IMR-90 (cell line): ENCODE data around the gene TMTC1. TPM values are rescaled to one million over a fixed set of nuclear protein-coding genes. Genes with fewer than 3 reads are reported as not detected.

Source experiments
- ATAC-seq: fragments of 200-7000 bp; cut with Tn5 transposase; 2 replicates; pipeline ENCODE4 v1.9.1; 2020; ENCODE audit warnings: low read depth, mild to moderate bottlenecking, moderate library complexity
- BruUV-seq: library from RNA; stranded (reverse); fragments of 400-500 nt; replicated peaks from 2 replicates; lab custom pipeline; 2021; lab: Mats Ljungman, UMichigan
- CTCF ChIA-PET: fragments of 300-600 bp; formaldehyde crosslinking; extraction: SDS; loops from one replicate; lab custom pipeline; 2021; ENCODE audit warnings: antibody characterized with exemption; lab: Yijun Ruan, JAX
- POLR2A ChIA-PET: fragments of 300-600 bp; sonication (Branson Sonifier 250); formaldehyde crosslinking; loops from one replicate; lab custom pipeline; 2022; ENCODE audit warnings: antibody characterized with exemption; ENCODE audit not compliant: unreplicated experiment; lab: Charles Lee
- DNase-seq: peaks from one replicate; pipeline ENCODE4 v3.0.0; 2013
- H2AFZ ChIP-seq: replicated peaks from 2 replicates; pipeline ENCODE3; 2013; ENCODE audit warnings: low read length, mild to moderate bottlenecking; ENCODE audit not compliant: poor library complexity
- H2AK5ac ChIP-seq: 2 replicates; pipeline ENCODE4 v1.6.1; 2013; ENCODE audit warnings: low read depth, low read length, inconsistent platforms
- H2AK9ac ChIP-seq: replicated peaks from 2 replicates; pipeline ENCODE3; 2013; ENCODE audit warnings: mild to moderate bottlenecking, low read depth, low read length, moderate library complexity; ENCODE audit not compliant: poor library complexity
- H2BK120ac ChIP-seq: 2 replicates; pipeline ENCODE4 v1.6.1; 2013; ENCODE audit warnings: low read depth, low read length, inconsistent platforms
- H2BK15ac ChIP-seq: 3 replicates; pipeline ENCODE4 v1.6.1; 2013; ENCODE audit warnings: low read depth, low read length, inconsistent platforms
- H2BK20ac ChIP-seq: 2 replicates; pipeline ENCODE4 v1.6.1; 2013; ENCODE audit warnings: low read depth, mild to moderate bottlenecking, inconsistent platforms, low read length, moderate library complexity
- H2BK5ac ChIP-seq: 2 replicates; pipeline ENCODE4 v1.6.1; 2013; ENCODE audit warnings: mild to moderate bottlenecking, low read depth, low read length, inconsistent platforms; ENCODE audit not compliant: poor library complexity, severe bottlenecking
- H3K14ac ChIP-seq: replicated peaks from 2 replicates; pipeline ENCODE4 v1.6.1; 2013; ENCODE audit warnings: low read depth, low read length, inconsistent platforms
- H3K18ac ChIP-seq: 2 replicates; pipeline ENCODE4 v1.6.1; 2013; ENCODE audit warnings: low read depth, low read length, control low read depth
- H3K23ac ChIP-seq: 2 replicates; pipeline ENCODE4 v1.6.1; 2013; ENCODE audit warnings: low read depth, low read length, inconsistent platforms
- H3K27ac ChIP-seq: 2 replicates; pipeline ENCODE4 v1.5.1; 2013; ENCODE audit warnings: mild to moderate bottlenecking, control low read depth, low read length; ENCODE audit not compliant: insufficient read depth
- H3K27me3 ChIP-seq: 2 replicates; pipeline ENCODE4 v1.6.1; 2013; ENCODE audit warnings: low read length; ENCODE audit not compliant: control insufficient read depth, insufficient read depth
- H3K36me3 ChIP-seq: 2 replicates; pipeline ENCODE4 v1.6.1; 2013; ENCODE audit warnings: low read length, mixed read lengths; ENCODE audit not compliant: control insufficient read depth, insufficient read depth
- H3K4ac ChIP-seq: 2 replicates; pipeline ENCODE4 v1.6.1; 2013; ENCODE audit warnings: low read depth, low read length, inconsistent platforms
- H3K4me1 ChIP-seq: 2 replicates; pipeline ENCODE4 v1.6.1; 2013; ENCODE audit warnings: low read length, mixed read lengths; ENCODE audit not compliant: control insufficient read depth, insufficient read depth
- H3K4me2 ChIP-seq: 2 replicates; pipeline ENCODE4 v1.6.1; 2013; ENCODE audit warnings: low read depth, mild to moderate bottlenecking, control low read depth, low read length, moderate library complexity
- H3K4me3 ChIP-seq: 2 replicates; pipeline ENCODE4 v1.5.1; 2013; ENCODE audit warnings: low read depth, mild to moderate bottlenecking, control low read depth, low read length, moderate library complexity; ENCODE audit not compliant: insufficient read depth
- H3K56ac ChIP-seq: 2 replicates; pipeline ENCODE4 v1.6.1; 2013; ENCODE audit warnings: low read length, inconsistent platforms; ENCODE audit not compliant: insufficient read depth; ENCODE audit errors: extremely low read depth
- H3K79me1 ChIP-seq, 2 experiments: 2 replicates each; pipeline ENCODE4 v1.6.1; 2013; ENCODE audit warnings: low read length in 2 of 2, inconsistent platforms in 1 of 2, low read depth in 1 of 2
- H3K9ac ChIP-seq: 2 replicates; pipeline ENCODE4 v1.6.1; 2013; ENCODE audit warnings: low read depth, low read length, control low read depth
- H3K9me1 ChIP-seq: 2 replicates; pipeline ENCODE4 v1.6.1; 2013; ENCODE audit warnings: low read length, inconsistent platforms; ENCODE audit not compliant: insufficient read depth
- H3K9me3 ChIP-seq: 2 replicates; pipeline ENCODE4 v1.6.1; 2013; ENCODE audit warnings: low read length; ENCODE audit not compliant: control insufficient read depth, insufficient read depth
- H4K20me1 ChIP-seq: 2 replicates; pipeline ENCODE4 v1.6.1; 2013; ENCODE audit warnings: low read length, inconsistent platforms; ENCODE audit not compliant: insufficient read depth
- H4K5ac ChIP-seq: 2 replicates; pipeline ENCODE4 v1.6.1; 2013; ENCODE audit warnings: mild to moderate bottlenecking, low read depth, low read length, control low read depth
- H4K8ac ChIP-seq, 2 experiments: 2 replicates each; pipeline ENCODE4 v1.6.1; 2013; ENCODE audit warnings: low read depth in 2 of 2, low read length in 2 of 2, control low read depth in 1 of 2, inconsistent platforms in 1 of 2
- H4K91ac ChIP-seq: 2 replicates; pipeline ENCODE4 v1.6.1; 2013; ENCODE audit warnings: low read depth, low read length, inconsistent platforms; ENCODE audit not compliant: insufficient read depth
- BHLHE40 ChIP-seq: fragments of 150-350 bp; IDR thresholded peaks from 2 replicates; pipeline ENCODE4 v1.6.1; 2016; ENCODE audit warnings: mild to moderate bottlenecking, low read depth, low read length
- CEBPB ChIP-seq: IDR thresholded peaks from 2 replicates; pipeline ENCODE4 v1.6.1; 2012; ENCODE audit warnings: low read depth, low read length, improper control_type of control experiment
- CHD1 ChIP-seq: IDR thresholded peaks from 2 replicates; pipeline ENCODE4 v1.6.1; 2012; ENCODE audit warnings: low read depth, low read length, improper control_type of control experiment
- FOS ChIP-seq: fragments of 150-350 bp; IDR thresholded peaks from 2 replicates; pipeline ENCODE4 v1.6.1; 2016; ENCODE audit warnings: low read depth, low read length
- MAFK ChIP-seq: IDR thresholded peaks from 2 replicates; pipeline ENCODE4 v1.6.1; 2012; ENCODE audit warnings: low read depth, low read length, improper control_type of control experiment
- RAD21 ChIP-seq: IDR thresholded peaks from 2 replicates; pipeline ENCODE4 v1.6.1; 2012; ENCODE audit warnings: low read length, improper control_type of control experiment
- RFX5 ChIP-seq: IDR thresholded peaks from 2 replicates; pipeline ENCODE4 v1.8.0; 2012; ENCODE audit warnings: low read depth, mild to moderate bottlenecking, low read length, moderate library complexity
- WGBS, 2 experiments: methylation state at CpG; one replicate each; pipeline versions ENCODE4 v1.1.5 to v1.1.7; 2013; ENCODE audit warnings: missing lambda C conversion rate in 2 of 2; ENCODE audit not compliant: insufficient read length in 1 of 2; ENCODE audit errors: extremely low coverage in 2 of 2; 5-methylcytosine and 5-hydroxymethylcytosine counted together
- dilution Hi-C: fragments of 300-500 bp; cut with HindIII; formaldehyde crosslinking; loops from one replicate; pipeline ENCODE4 v1.14.3; 2018; ENCODE audit warnings: low sequenced_read_pairs; ENCODE audit not compliant: unreplicated experiment
- in situ Hi-C: fragments of 300-500 bp; cut with MboI; formaldehyde crosslinking; loops from 3 replicates; pipeline ENCODE4 v1.14.3; 2019; ENCODE audit warnings: low sequenced_read_pairs, inconsistent platforms, mixed read lengths
- intact Hi-C: fragments of 100-400 bp; cut with micrococcal nuclease; formaldehyde crosslinking; loops from 2 replicates; pipeline ENCODE4 v1.10.0; 2022
- polyA plus RNA-seq, 3 experiments: library from polyadenylated mRNA; depleted of rRNA; stranded (reverse); fragments of >200 nt; gene quantifications; 2 replicates each; pipeline ENCODE4 v1.2.3, GENCODE V29; 2012; ENCODE audit warnings: low replicate concordance in 1 of 3
- total RNA-seq: library from RNA; depleted of rRNA; stranded (reverse); fragments of >200 nt; gene quantifications from 2 replicates; pipeline ENCODE4 v1.2.3, GENCODE V29; 2012

Gene TMTC1
- total and polyA plus RNA-seq, 2 of the 4 experiments (the other 2 are of a cell fraction) = 12.5 to 36.4 TPM

DNA sequence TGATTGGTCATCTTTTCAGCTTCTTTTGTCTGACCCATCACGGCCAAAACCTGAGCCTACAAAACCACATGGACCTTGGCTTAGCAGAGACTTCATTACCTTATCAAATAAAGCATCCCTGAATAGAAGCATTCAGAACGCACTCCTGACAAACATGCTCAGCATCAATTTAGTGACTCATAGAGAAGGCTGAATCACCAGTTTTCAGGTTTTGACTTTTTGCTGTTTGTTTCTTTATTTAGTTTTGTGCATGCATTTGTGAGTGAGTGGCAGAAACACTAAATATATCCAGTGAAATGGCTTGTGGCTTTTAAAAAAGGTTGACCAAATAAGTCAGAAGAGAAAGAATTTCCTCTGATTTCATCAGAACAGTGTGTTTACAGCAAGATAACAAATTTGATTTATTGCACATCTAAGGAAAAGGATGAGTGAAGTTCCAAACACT, 267.3 kb downstream of the TMTC1 start:
- DNase-seq (peak; percentile 68), ATAC-seq (peak; percentile 53)
- peaks cover 0 to 7% of the 10 kb centered on the region in 2 experiments; a peak in 1 of 4 replicates for H3K79me1 ChIP-seq
- H2AK5ac ChIP-seq = 0 out of 2 replicates have a peak overlapping the region, but pooled peaks have one; percentile 26
- no peak overlapping the region for H3K9ac ChIP-seq
- intact Hi-C loops = loop anchor here (5.0 to 10.0 kb wide), 2 partner anchors 209 to 928 kb away; no protein-coding TSS in a partner anchor
- peaks cover 19% of the 10 kb centered on the region; the same call in 1 of the 2 replicates for H3K9me1 ChIP-seq
- H3K9me3 ChIP-seq = no peaks in the 10 kb centered on the region
- peaks cover 12% of the 10 kb centered on the region for H3K36me3 ChIP-seq
- in situ Hi-C loops = loop anchor here (25.0 kb wide), 1 partner anchor 1296 kb away; no protein-coding TSS in a partner anchor
- peaks cover 5% of the 10 kb centered on the region for H3K4me1 ChIP-seq
- BruUV-seq = no TSS peak
- 0 out of 2 replicates have a peak overlapping the region, but pooled peaks have one; percentile 45 for H3K23ac ChIP-seq
- H2AFZ ChIP-seq = no peak overlapping the region
- no peak overlapping the region for H3K14ac ChIP-seq
- dilution Hi-C loops = no loop called here
- H3K27ac ChIP-seq = peak overlapping the region; percentile 56; the same call in 1 of the 2 replicates
- peak overlapping the region; percentile 21 for H2BK20ac ChIP-seq
- peak overlapping the region; percentile 52 for H3K4ac ChIP-seq
- H3K56ac ChIP-seq = 0 out of 2 replicates have a peak overlapping the region, but pooled peaks have one; percentile 8
- POLR2A ChIA-PET = no interaction called here
- peak overlapping the region; percentile 52 for H2BK120ac ChIP-seq
- peak overlapping the region; percentile 71 for H4K91ac ChIP-seq
- TF ChIP-seq MAFK (0 out of 2 replicates have a peak, but pooled peaks have one; percentile 8), RAD21 (no peak), CEBPB (no peak), BHLHE40 (0 out of 2 replicates have a peak, but pooled peaks have one; percentile 4), CHD1 (no peak), RFX5 (no peak), FOS (peak; percentile 49; the same call in 1 of the 2 replicates)
- peak overlapping the region in 1 of 2 experiments; percentile 12; a peak in 1 of 4 replicates for H4K8ac ChIP-seq
- H3K27me3 ChIP-seq = no peaks in the 10 kb centered on the region
- H3K4me3 ChIP-seq = no peak overlapping the region
- WGBS, 2 experiments = no CpG with 5 or more reads among the region's 2 CpGs
- H4K5ac ChIP-seq = no peak overlapping the region
- peak overlapping the region; percentile 8; the same call in 1 of the 3 replicates for H2BK15ac ChIP-seq
- CTCF ChIA-PET = interaction anchor here (0.6 kb wide), 1 partner anchor 1329 kb away, joined by 5 read pairs; no protein-coding TSS in a partner anchor
- H3K4me2 ChIP-seq = no peak overlapping the region
- H2BK5ac ChIP-seq = peak overlapping the region; percentile 52
- H4K20me1 ChIP-seq = 0 out of 2 replicates have a peak, but pooled peaks cover 4% of the 10 kb centered on the region
- H2AK9ac ChIP-seq = no peak overlapping the region
- peak overlapping the region; percentile 27; the same call in 1 of the 2 replicates for H3K18ac ChIP-seq
